ENCODE data around the gene FXYD1. TPM values are rescaled to one million over a fixed set of nuclear protein-coding genes. Genes with fewer than 3 reads are reported as not detected.
A peak's percentile ranks its signal among the peaks of the same experiment; 100 is the strongest.

The FXYD1 gene
- total and polyA plus RNA-seq, 2 of the 8 experiments (the other 6 are each of a cell fraction or from before 2014, with no cell fraction given), result 1.6 to 8.1 TPM

- no peak overlapping the region for H4K5ac ChIP-seq (ENCODE audit: insufficient read length, low read depth, low read length)
- no peak overlapping the region for H2BK5ac ChIP-seq (ENCODE audit: low read depth, low read length)
- H3K4me1 ChIP-seq (replicated peaks in 1 of 4; ENCODE audit: control insufficient read depth in 3 of 4, insufficient read depth in 4 of 4, low read length in 3 of 4), result peaks cover 3 to 26% (median 17%) of the 10 kb centered on the region in 4 experiments
- WGBS, 2 experiments (ENCODE audit: extremely low coverage in 1 of 2, insufficient coverage in 1 of 2, insufficient read length in 1 of 2, insufficient replicate concordance in 2 of 2, low coverage in 1 of 2, low lambda C conversion rate in 2 of 2, missing lambda C conversion rate in 1 of 2), result 87% methylated on average over 12 of the region's 13 CpGs; no CpG with 5 or more reads in 1 of the 2 experiments
- ChIA-PET POLR2A (ENCODE audit: partially characterized antibody) (interaction anchor here (1.2 to 2.6 kb wide), 5 partner anchors 9 to 62 kb away, joined by 3 to 9 read pairs (median 5); partner anchors contain the start of genes FXYD7 and LGI4), CTCF (ENCODE audit: partially characterized antibody) (interaction anchor here (1.1 to 6.9 kb wide), 6 partner anchors 20 to 155 kb away, joined by 3 to 154 read pairs (median 4); partner anchors contain the start of genes FXYD1, FXYD7 and LGI4)
- H3K23me2 ChIP-seq (ENCODE audit: low read depth, low read length), result no peaks in the 10 kb centered on the region
- no peaks in the 10 kb centered on the region for H3K9me3 ChIP-seq (ENCODE audit: insufficient read depth in 2 of 2, low read depth in 1 of 2, low read length in 1 of 2)
- H3K79me1 ChIP-seq (ENCODE audit: low read depth, low read length), result no peaks in the 10 kb centered on the region
- H3K27ac ChIP-seq (ENCODE audit: low read depth, low read length), result no peak overlapping the region
- H2BK20ac ChIP-seq (ENCODE audit: low read length), result no peak overlapping the region
- no peak overlapping the region for H2BK15ac ChIP-seq (ENCODE audit: low read length)
- H3K4me3 ChIP-seq (ENCODE audit: extremely low read depth in 1 of 4, insufficient read depth in 2 of 4, low read depth in 3 of 4, low read length in 4 of 4), result no peak overlapping the region
- H2AFZ ChIP-seq (ENCODE audit: low read length), result no peak overlapping the region
- H3K27me3 ChIP-seq (replicated peaks in 1 of 4; ENCODE audit: control insufficient read depth in 3 of 4, extremely low read depth in 1 of 4, insufficient read depth in 3 of 4, low read length in 3 of 4), result peaks cover 0 to 2% (median 0%) of the 10 kb centered on the region in 4 experiments; a peak in 1 of 7 replicates
- H3K79me2 ChIP-seq (ENCODE audit: control insufficient read depth in 1 of 2, insufficient read depth in 2 of 2, low read length in 2 of 2), result no peaks in the 10 kb centered on the region
- H3K23ac ChIP-seq (ENCODE audit: insufficient read length), result no peak overlapping the region
- H2BK12ac ChIP-seq (ENCODE audit: low read depth, low read length), result peak overlapping the region; percentile 90; the same call in 1 of the 2 replicates
- no peak overlapping the region for H4K8ac ChIP-seq (ENCODE audit: extremely low read depth, insufficient read depth, low read length)
- no peak overlapping the region for H3K4ac ChIP-seq (replicated peaks; ENCODE audit: insufficient read length, low read depth, low read length)
- H3K56ac ChIP-seq (replicated peaks; ENCODE audit: insufficient read length, low read depth, low read length), result no peak overlapping the region
- H3K18ac ChIP-seq (ENCODE audit: extremely low read depth, low read length), result peak overlapping the region; percentile 19; the same call in 1 of the 2 replicates
- no peak overlapping the region for H2BK120ac ChIP-seq (replicated peaks; ENCODE audit: low read depth, low read length)
- no peaks in the 10 kb centered on the region for H4K20me1 ChIP-seq (replicated peaks in 1 of 2; ENCODE audit: control insufficient read depth in 1 of 2, insufficient read depth in 2 of 2, low read length in 2 of 2)
- TF ChIP-seq POLR2A (IDR thresholded peaks at IDR 0.05; ENCODE audit: control extremely low read depth in 1 of 2, low read depth in 2 of 2, low read length in 2 of 2) (no peak), BACH1 (IDR thresholded peaks at IDR 0.05; ENCODE audit: low read length) (no peak)
- no peak overlapping the region for H3K4me2 ChIP-seq (ENCODE audit: insufficient read depth in 1 of 2, low read depth in 2 of 2, low read length in 2 of 2)
- no peak overlapping the region for H3K14ac ChIP-seq (ENCODE audit: insufficient read length)
- DNase-seq (ENCODE audit: low read depth in 1 of 2, low spot score in 2 of 2) (no peak), FAIRE-seq (no peak)
- peak overlapping the region; percentile 56 for H4K91ac ChIP-seq (replicated peaks; ENCODE audit: insufficient read length, low read length)
- H3K9ac ChIP-seq (replicated peaks in 1 of 4; ENCODE audit: extremely low read depth in 1 of 4, low read depth in 3 of 4, low read length in 3 of 4), result no peak overlapping the region
- no peaks in the 10 kb centered on the region for H3K36me3 ChIP-seq (ENCODE audit: control insufficient read depth in 2 of 4, insufficient read depth in 4 of 4, low read length in 3 of 4)
- no peak overlapping the region for H2AK5ac ChIP-seq (ENCODE audit: low read depth, low read length)
Measured at GRCh38 chr19:35118268-35119020, 20.2 kb upstream of the FXYD1 start.

Measured in H1 (cell line).